IMR-90 (cell line): ENCODE measurements around the gene IHH. TPM values are rescaled to one million over a fixed set of nuclear protein-coding genes. Genes with fewer than 3 reads are reported as not detected.

Experiments
- ATAC-seq: fragments of 200-7000 bp; cut with Tn5 transposase; 2 replicates; pipeline ENCODE4 v1.9.1; 2020; ENCODE audit warnings: low read depth, mild to moderate bottlenecking, moderate library complexity
- BruUV-seq: library from RNA; stranded (reverse); fragments of 400-500 nt; replicated peaks from 2 replicates; lab custom pipeline; 2021; lab: Mats Ljungman, UMichigan
- CTCF ChIA-PET: fragments of 300-600 bp; formaldehyde crosslinking; extraction: SDS; loops from one replicate; lab custom pipeline; 2021; ENCODE audit warnings: antibody characterized with exemption; lab: Yijun Ruan, JAX
- POLR2A ChIA-PET: fragments of 300-600 bp; sonication (Branson Sonifier 250); formaldehyde crosslinking; loops from one replicate; lab custom pipeline; 2022; ENCODE audit warnings: antibody characterized with exemption; ENCODE audit not compliant: unreplicated experiment; lab: Charles Lee
- DNase-seq: peaks from one replicate; pipeline ENCODE4 v3.0.0; 2013
- H2AFZ ChIP-seq: replicated peaks from 2 replicates; pipeline ENCODE3; 2013; ENCODE audit warnings: low read length, mild to moderate bottlenecking; ENCODE audit not compliant: poor library complexity
- H2AK5ac ChIP-seq: 2 replicates; pipeline ENCODE4 v1.6.1; 2013; ENCODE audit warnings: low read depth, low read length, inconsistent platforms
- H2AK9ac ChIP-seq: replicated peaks from 2 replicates; pipeline ENCODE3; 2013; ENCODE audit warnings: mild to moderate bottlenecking, low read depth, low read length, moderate library complexity; ENCODE audit not compliant: poor library complexity
- H2BK120ac ChIP-seq: 2 replicates; pipeline ENCODE4 v1.6.1; 2013; ENCODE audit warnings: low read depth, low read length, inconsistent platforms
- H2BK15ac ChIP-seq: 3 replicates; pipeline ENCODE4 v1.6.1; 2013; ENCODE audit warnings: low read depth, low read length, inconsistent platforms
- H2BK20ac ChIP-seq: 2 replicates; pipeline ENCODE4 v1.6.1; 2013; ENCODE audit warnings: low read depth, mild to moderate bottlenecking, inconsistent platforms, low read length, moderate library complexity
- H2BK5ac ChIP-seq: 2 replicates; pipeline ENCODE4 v1.6.1; 2013; ENCODE audit warnings: mild to moderate bottlenecking, low read depth, low read length, inconsistent platforms; ENCODE audit not compliant: poor library complexity, severe bottlenecking
- H3K14ac ChIP-seq: replicated peaks from 2 replicates; pipeline ENCODE4 v1.6.1; 2013; ENCODE audit warnings: low read depth, low read length, inconsistent platforms
- H3K18ac ChIP-seq: 2 replicates; pipeline ENCODE4 v1.6.1; 2013; ENCODE audit warnings: low read depth, low read length, control low read depth
- H3K23ac ChIP-seq: 2 replicates; pipeline ENCODE4 v1.6.1; 2013; ENCODE audit warnings: low read depth, low read length, inconsistent platforms
- H3K27ac ChIP-seq: 2 replicates; pipeline ENCODE4 v1.5.1; 2013; ENCODE audit warnings: mild to moderate bottlenecking, control low read depth, low read length; ENCODE audit not compliant: insufficient read depth
- H3K27me3 ChIP-seq: 2 replicates; pipeline ENCODE4 v1.6.1; 2013; ENCODE audit warnings: low read length; ENCODE audit not compliant: control insufficient read depth, insufficient read depth
- H3K36me3 ChIP-seq: 2 replicates; pipeline ENCODE4 v1.6.1; 2013; ENCODE audit warnings: low read length, mixed read lengths; ENCODE audit not compliant: control insufficient read depth, insufficient read depth
- H3K4ac ChIP-seq: 2 replicates; pipeline ENCODE4 v1.6.1; 2013; ENCODE audit warnings: low read depth, low read length, inconsistent platforms
- H3K4me1 ChIP-seq: 2 replicates; pipeline ENCODE4 v1.6.1; 2013; ENCODE audit warnings: low read length, mixed read lengths; ENCODE audit not compliant: control insufficient read depth, insufficient read depth
- H3K4me2 ChIP-seq: 2 replicates; pipeline ENCODE4 v1.6.1; 2013; ENCODE audit warnings: low read depth, mild to moderate bottlenecking, control low read depth, low read length, moderate library complexity
- H3K4me3 ChIP-seq: 2 replicates; pipeline ENCODE4 v1.5.1; 2013; ENCODE audit warnings: low read depth, mild to moderate bottlenecking, control low read depth, low read length, moderate library complexity; ENCODE audit not compliant: insufficient read depth
- H3K56ac ChIP-seq: 2 replicates; pipeline ENCODE4 v1.6.1; 2013; ENCODE audit warnings: low read length, inconsistent platforms; ENCODE audit not compliant: insufficient read depth; ENCODE audit errors: extremely low read depth
- H3K79me1 ChIP-seq, 2 experiments: 2 replicates each; pipeline ENCODE4 v1.6.1; 2013; ENCODE audit warnings: low read length in 2 of 2, inconsistent platforms in 1 of 2, low read depth in 1 of 2
- H3K9ac ChIP-seq: 2 replicates; pipeline ENCODE4 v1.6.1; 2013; ENCODE audit warnings: low read depth, low read length, control low read depth
- H3K9me1 ChIP-seq: 2 replicates; pipeline ENCODE4 v1.6.1; 2013; ENCODE audit warnings: low read length, inconsistent platforms; ENCODE audit not compliant: insufficient read depth
- H3K9me3 ChIP-seq: 2 replicates; pipeline ENCODE4 v1.6.1; 2013; ENCODE audit warnings: low read length; ENCODE audit not compliant: control insufficient read depth, insufficient read depth
- H4K20me1 ChIP-seq: 2 replicates; pipeline ENCODE4 v1.6.1; 2013; ENCODE audit warnings: low read length, inconsistent platforms; ENCODE audit not compliant: insufficient read depth
- H4K5ac ChIP-seq: 2 replicates; pipeline ENCODE4 v1.6.1; 2013; ENCODE audit warnings: mild to moderate bottlenecking, low read depth, low read length, control low read depth
- H4K8ac ChIP-seq, 2 experiments: 2 replicates each; pipeline ENCODE4 v1.6.1; 2013; ENCODE audit warnings: low read depth in 2 of 2, low read length in 2 of 2, control low read depth in 1 of 2, inconsistent platforms in 1 of 2
- H4K91ac ChIP-seq: 2 replicates; pipeline ENCODE4 v1.6.1; 2013; ENCODE audit warnings: low read depth, low read length, inconsistent platforms; ENCODE audit not compliant: insufficient read depth
- BHLHE40 ChIP-seq: fragments of 150-350 bp; IDR thresholded peaks from 2 replicates; pipeline ENCODE4 v1.6.1; 2016; ENCODE audit warnings: mild to moderate bottlenecking, low read depth, low read length
- CHD1 ChIP-seq: IDR thresholded peaks from 2 replicates; pipeline ENCODE4 v1.6.1; 2012; ENCODE audit warnings: low read depth, low read length, improper control_type of control experiment
- FOS ChIP-seq: fragments of 150-350 bp; IDR thresholded peaks from 2 replicates; pipeline ENCODE4 v1.6.1; 2016; ENCODE audit warnings: low read depth, low read length
- MAFK ChIP-seq: IDR thresholded peaks from 2 replicates; pipeline ENCODE4 v1.6.1; 2012; ENCODE audit warnings: low read depth, low read length, improper control_type of control experiment
- MAZ ChIP-seq: IDR thresholded peaks from 2 replicates; pipeline ENCODE4 v1.6.1; 2012; ENCODE audit warnings: low read depth, mild to moderate bottlenecking, low read length, improper control_type of control experiment, moderate library complexity, borderline replicate concordance
- MXI1 ChIP-seq: IDR thresholded peaks from 2 replicates; pipeline ENCODE4 v1.6.1; 2012; ENCODE audit warnings: low read depth, mild to moderate bottlenecking, low read length, moderate library complexity, borderline replicate concordance
- POLR2A ChIP-seq: IDR thresholded peaks from 2 replicates; pipeline ENCODE4 v1.6.1; 2012; ENCODE audit warnings: mild to moderate bottlenecking, low read depth, low read length
- RAD21 ChIP-seq: IDR thresholded peaks from 2 replicates; pipeline ENCODE4 v1.6.1; 2012; ENCODE audit warnings: low read length, improper control_type of control experiment
- RCOR1 ChIP-seq: IDR thresholded peaks from 2 replicates; pipeline ENCODE4 v1.6.1; 2012; ENCODE audit warnings: mild to moderate bottlenecking, low read length, improper control_type of control experiment; ENCODE audit not compliant: insufficient replicate concordance
- RFX5 ChIP-seq: IDR thresholded peaks from 2 replicates; pipeline ENCODE4 v1.8.0; 2012; ENCODE audit warnings: low read depth, mild to moderate bottlenecking, low read length, moderate library complexity
- SMC3 ChIP-seq: fragments of 150-350 bp; IDR thresholded peaks from 2 replicates; pipeline ENCODE4 v1.6.1; 2016; ENCODE audit warnings: low read depth, mild to moderate bottlenecking, antibody characterized with exemption, low read length, moderate library complexity
- WGBS, 2 experiments: methylation state at CpG; one replicate each; pipeline versions ENCODE4 v1.1.5 to v1.1.7; 2013; ENCODE audit warnings: missing lambda C conversion rate in 2 of 2; ENCODE audit not compliant: insufficient read length in 1 of 2; ENCODE audit errors: extremely low coverage in 2 of 2; 5-methylcytosine and 5-hydroxymethylcytosine counted together
- dilution Hi-C: fragments of 300-500 bp; cut with HindIII; formaldehyde crosslinking; loops from one replicate; pipeline ENCODE4 v1.14.3; 2018; ENCODE audit warnings: low sequenced_read_pairs; ENCODE audit not compliant: unreplicated experiment
- in situ Hi-C: fragments of 300-500 bp; cut with MboI; formaldehyde crosslinking; loops from 3 replicates; pipeline ENCODE4 v1.14.3; 2019; ENCODE audit warnings: low sequenced_read_pairs, inconsistent platforms, mixed read lengths
- intact Hi-C: fragments of 100-400 bp; cut with micrococcal nuclease; formaldehyde crosslinking; loops from 2 replicates; pipeline ENCODE4 v1.10.0; 2022
- polyA plus RNA-seq, 3 experiments: library from polyadenylated mRNA; depleted of rRNA; stranded (reverse); fragments of >200 nt; gene quantifications; 2 replicates each; pipeline ENCODE4 v1.2.3, GENCODE V29; 2012; ENCODE audit warnings: low replicate concordance in 1 of 3
- total RNA-seq: library from RNA; depleted of rRNA; stranded (reverse); fragments of >200 nt; gene quantifications from 2 replicates; pipeline ENCODE4 v1.2.3, GENCODE V29; 2012
- TF ChIP-seq, protein P1 (sequence below): fragments of 150-350 bp; IDR thresholded peaks from 2 replicates; pipeline ENCODE4 v1.6.1; 2017; ENCODE audit warnings: mild to moderate bottlenecking, antibody characterized with exemption, low read length, low read depth
- TF ChIP-seq, protein P2 (sequence below): fragments of 150-350 bp; IDR thresholded peaks from 2 replicates; pipeline ENCODE4 v1.6.1; 2016; ENCODE audit warnings: low read depth, mild to moderate bottlenecking, low read length, moderate library complexity, borderline replicate concordance
- TF ChIP-seq, protein P3 (sequence below): conservative IDR thresholded peaks from 2 replicates; pipeline ENCODE4 v1.5.1; 2012; ENCODE audit warnings: mild to moderate bottlenecking, low read depth, low read length, improper control_type of control experiment

IHH gene
- total and polyA plus RNA-seq, 2 of the 4 experiments (the other 2 are of a cell fraction) = not detected

DNA sequence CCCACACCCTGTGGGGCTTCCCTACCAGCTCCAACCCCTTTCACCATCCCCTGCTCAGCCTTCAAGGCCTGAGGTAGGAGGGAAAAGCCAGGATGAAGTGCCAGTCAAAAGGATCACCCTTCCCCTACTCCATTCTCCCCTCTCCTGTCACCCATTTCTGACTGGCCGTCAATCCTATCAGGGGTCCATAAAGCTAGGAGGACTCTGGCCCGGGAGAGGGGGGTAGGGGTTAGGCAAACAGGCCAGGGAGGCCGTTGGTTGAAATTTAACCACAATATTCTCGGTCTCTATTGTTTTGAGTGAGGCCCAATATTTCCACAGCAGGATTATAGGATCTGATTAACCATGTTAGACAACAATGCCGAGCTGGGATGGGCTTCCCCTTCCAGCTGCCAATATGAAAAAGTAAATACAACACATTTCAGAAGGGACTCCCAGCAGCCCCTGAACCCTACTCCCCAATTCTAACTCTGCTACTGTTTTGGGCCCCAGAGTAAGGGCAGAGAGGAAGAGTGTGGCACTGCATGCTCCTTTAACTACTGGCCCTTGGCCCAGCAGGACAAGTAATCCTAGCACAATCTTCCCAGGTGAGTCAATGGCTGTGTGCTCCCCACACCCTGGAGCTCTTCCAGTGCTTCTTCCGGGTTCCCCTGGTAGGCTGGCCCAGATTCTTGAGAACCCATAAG, 10.6 kb upstream of the IHH start:
- BruUV-seq = no TSS peak
- H3K14ac ChIP-seq = no peak overlapping the region
- ATAC-seq (no peak), DNase-seq (peak; percentile 43)
- no peak overlapping the region for H4K8ac ChIP-seq
- H3K36me3 ChIP-seq = peaks cover 3% of the 10 kb centered on the region
- no peak overlapping the region for H2BK15ac ChIP-seq
- H3K9me1 ChIP-seq = no peaks in the 10 kb centered on the region
- no peak overlapping the region for H3K4me2 ChIP-seq
- no peak overlapping the region for H3K18ac ChIP-seq
- no peak overlapping the region for H4K5ac ChIP-seq
- ChIA-PET POLR2A (no interaction called here), CTCF (interaction anchor here (1.3 kb wide), 2 partner anchors 33 to 48 kb away, joined by 3 to 8 read pairs; no protein-coding TSS in a partner anchor)
- H3K4ac ChIP-seq = no peak overlapping the region
- H3K9ac ChIP-seq = no peak overlapping the region
- H2AFZ ChIP-seq = no peak overlapping the region
- intact Hi-C loops (no loop called here), in situ Hi-C loops (no loop called here), dilution Hi-C loops (no loop called here)
- no peak overlapping the region for H2BK120ac ChIP-seq
- H2BK5ac ChIP-seq = no peak overlapping the region
- H4K20me1 ChIP-seq = no peaks in the 10 kb centered on the region
- H3K79me1 ChIP-seq = no peaks in the 10 kb centered on the region
- peaks cover under 1% of the 10 kb centered on the region; the same call in 1 of the 2 replicates for H3K27me3 ChIP-seq
- no peak overlapping the region for H4K91ac ChIP-seq
- no peaks in the 10 kb centered on the region for H3K9me3 ChIP-seq
- no peak overlapping the region for H3K27ac ChIP-seq
- H2BK20ac ChIP-seq = no peak overlapping the region
- H3K4me1 ChIP-seq = no peaks in the 10 kb centered on the region
- no peak overlapping the region for H3K56ac ChIP-seq
- no peak overlapping the region for H2AK5ac ChIP-seq
- 100% methylated on average over 1 of the region's 6 CpGs; no CpG with 5 or more reads in 1 of the 2 experiments for WGBS, 2 experiments
- H3K23ac ChIP-seq = no peak overlapping the region; the same call in 1 of the 2 replicates
- TF ChIP-seq FOS (no peak), POLR2A (no peak), MXI1 (no peak), CHD1 (no peak), BHLHE40 (no peak), MAFK (no peak), RCOR1 (no peak), SMC3 (no peak), RFX5 (no peak), RAD21 (no peak), MAZ (no peak)
- TF ChIP-seq, protein P1, sequence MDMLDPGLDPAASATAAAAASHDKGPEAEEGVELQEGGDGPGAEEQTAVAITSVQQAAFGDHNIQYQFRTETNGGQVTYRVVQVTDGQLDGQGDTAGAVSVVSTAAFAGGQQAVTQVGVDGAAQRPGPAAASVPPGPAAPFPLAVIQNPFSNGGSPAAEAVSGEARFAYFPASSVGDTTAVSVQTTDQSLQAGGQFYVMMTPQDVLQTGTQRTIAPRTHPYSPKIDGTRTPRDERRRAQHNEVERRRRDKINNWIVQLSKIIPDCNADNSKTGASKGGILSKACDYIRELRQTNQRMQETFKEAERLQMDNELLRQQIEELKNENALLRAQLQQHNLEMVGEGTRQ = no peak
- TF ChIP-seq, protein P2, sequence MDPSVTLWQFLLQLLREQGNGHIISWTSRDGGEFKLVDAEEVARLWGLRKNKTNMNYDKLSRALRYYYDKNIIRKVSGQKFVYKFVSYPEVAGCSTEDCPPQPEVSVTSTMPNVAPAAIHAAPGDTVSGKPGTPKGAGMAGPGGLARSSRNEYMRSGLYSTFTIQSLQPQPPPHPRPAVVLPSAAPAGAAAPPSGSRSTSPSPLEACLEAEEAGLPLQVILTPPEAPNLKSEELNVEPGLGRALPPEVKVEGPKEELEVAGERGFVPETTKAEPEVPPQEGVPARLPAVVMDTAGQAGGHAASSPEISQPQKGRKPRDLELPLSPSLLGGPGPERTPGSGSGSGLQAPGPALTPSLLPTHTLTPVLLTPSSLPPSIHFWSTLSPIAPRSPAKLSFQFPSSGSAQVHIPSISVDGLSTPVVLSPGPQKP = no peak
- TF ChIP-seq, protein P3, sequence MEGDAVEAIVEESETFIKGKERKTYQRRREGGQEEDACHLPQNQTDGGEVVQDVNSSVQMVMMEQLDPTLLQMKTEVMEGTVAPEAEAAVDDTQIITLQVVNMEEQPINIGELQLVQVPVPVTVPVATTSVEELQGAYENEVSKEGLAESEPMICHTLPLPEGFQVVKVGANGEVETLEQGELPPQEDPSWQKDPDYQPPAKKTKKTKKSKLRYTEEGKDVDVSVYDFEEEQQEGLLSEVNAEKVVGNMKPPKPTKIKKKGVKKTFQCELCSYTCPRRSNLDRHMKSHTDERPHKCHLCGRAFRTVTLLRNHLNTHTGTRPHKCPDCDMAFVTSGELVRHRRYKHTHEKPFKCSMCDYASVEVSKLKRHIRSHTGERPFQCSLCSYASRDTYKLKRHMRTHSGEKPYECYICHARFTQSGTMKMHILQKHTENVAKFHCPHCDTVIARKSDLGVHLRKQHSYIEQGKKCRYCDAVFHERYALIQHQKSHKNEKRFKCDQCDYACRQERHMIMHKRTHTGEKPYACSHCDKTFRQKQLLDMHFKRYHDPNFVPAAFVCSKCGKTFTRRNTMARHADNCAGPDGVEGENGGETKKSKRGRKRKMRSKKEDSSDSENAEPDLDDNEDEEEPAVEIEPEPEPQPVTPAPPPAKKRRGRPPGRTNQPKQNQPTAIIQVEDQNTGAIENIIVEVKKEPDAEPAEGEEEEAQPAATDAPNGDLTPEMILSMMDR = no peak
- H2AK9ac ChIP-seq = no peak overlapping the region
- no peak overlapping the region for H3K4me3 ChIP-seq
